NCI-H82 (cell line): ENCODE measurements around the gene SLC4A11.
A peak's percentile ranks its signal among the peaks of the same experiment; 100 is the strongest.
"Not testable (repeated sequence)": the region's sequence is repeated elsewhere in the genome, so short reads cannot be mapped to it uniquely, and the experiment has no call there.

ENCODE experiments used
- DNase-seq: peaks from one replicate; lab custom pipeline; 2025; lab: John Stamatoyannopoulos, UW

Gene SLC4A11

GRCh38 chr20:3203315-3204123 is 35.5 kb downstream of the SLC4A11 start:
- DNase-seq: peak; percentile 69

- no peak for DNase-seq
Observed at GRCh38 chr20:3202965-3203314, 36.0 kb downstream of the SLC4A11 start.

- no peak for DNase-seq
Observed at GRCh38 chr20:3199976-3200755, 38.8 kb downstream of the SLC4A11 start.

GRCh38 chr20:3199206-3199605 is 39.8 kb downstream of the SLC4A11 start:
- DNase-seq: no peak

DNA sequence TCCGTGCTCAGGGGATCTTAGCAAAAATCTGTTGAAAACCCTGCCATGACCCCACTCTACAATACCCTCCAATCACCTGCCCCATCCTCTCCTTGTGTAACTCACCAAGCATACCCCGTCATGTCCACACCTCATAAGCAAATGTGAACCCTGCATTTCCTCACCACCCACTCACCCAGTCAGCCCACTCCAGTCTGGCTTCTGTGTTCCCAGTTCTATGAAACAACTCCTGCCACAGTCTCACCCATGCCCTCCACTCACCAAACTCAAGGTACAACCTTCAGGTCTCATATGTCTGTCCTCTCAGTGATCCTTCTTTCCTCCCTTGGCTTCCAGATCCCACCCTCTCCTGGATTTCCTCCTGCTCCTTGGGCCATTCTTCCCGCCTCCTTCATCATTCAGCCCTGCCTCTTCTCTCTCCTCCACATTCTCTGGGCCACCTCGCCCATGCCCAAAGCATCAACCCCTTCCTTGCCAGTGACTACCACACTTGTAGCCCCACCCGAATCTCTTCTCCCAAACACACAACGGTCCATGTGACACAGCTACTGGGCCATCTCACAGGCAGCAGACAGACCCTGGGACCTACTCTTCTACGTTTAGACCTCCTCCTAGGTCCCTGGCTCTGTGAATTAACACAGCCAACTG is 43.3 kb downstream of the SLC4A11 start:
- no peak for DNase-seq

- no peak for DNase-seq
Observed at GRCh38 chr20:3194617-3195280, 44.2 kb downstream of the SLC4A11 start.

- no peak for DNase-seq
Observed at GRCh38 chr20:3193806-3194616, 45.0 kb downstream of the SLC4A11 start.

DNA sequence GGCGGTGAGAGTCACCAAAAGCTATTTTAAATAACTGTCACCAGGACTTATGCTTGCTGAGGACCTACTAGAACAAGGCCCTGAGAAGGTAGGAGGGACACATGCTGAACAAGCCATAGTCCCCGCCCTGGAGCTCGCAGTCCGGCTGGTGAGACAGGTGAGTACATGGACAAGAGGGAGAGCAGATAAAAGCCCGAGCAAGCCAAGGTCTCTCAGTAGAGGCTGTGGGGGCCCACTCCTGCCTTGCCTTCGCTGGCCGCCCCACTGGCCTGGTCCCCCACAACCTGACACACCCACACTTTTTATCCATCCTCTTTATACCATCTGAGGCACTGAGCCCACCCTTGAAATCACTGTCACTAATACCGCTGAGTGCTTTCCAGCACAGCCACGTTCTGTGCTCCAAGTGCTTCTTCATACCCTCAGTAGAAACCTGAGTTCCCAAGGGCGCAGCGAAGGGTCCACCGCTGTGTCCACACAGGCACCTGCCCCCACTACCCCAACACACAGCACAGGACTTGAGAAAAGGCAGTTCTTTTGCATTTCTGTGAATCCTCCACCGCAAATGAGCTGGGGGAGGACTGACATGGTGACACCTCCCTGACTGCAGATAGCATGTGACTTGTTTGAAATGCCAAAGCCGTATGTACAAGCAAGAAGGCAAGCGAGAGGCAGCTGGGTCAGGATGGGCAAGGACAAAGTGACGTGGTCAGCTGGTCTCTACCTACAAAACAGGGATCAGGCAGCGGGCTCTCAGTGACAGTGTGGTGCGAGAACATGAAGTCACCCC is 46.6 kb downstream of the SLC4A11 start:
- no peak for DNase-seq

DNA sequence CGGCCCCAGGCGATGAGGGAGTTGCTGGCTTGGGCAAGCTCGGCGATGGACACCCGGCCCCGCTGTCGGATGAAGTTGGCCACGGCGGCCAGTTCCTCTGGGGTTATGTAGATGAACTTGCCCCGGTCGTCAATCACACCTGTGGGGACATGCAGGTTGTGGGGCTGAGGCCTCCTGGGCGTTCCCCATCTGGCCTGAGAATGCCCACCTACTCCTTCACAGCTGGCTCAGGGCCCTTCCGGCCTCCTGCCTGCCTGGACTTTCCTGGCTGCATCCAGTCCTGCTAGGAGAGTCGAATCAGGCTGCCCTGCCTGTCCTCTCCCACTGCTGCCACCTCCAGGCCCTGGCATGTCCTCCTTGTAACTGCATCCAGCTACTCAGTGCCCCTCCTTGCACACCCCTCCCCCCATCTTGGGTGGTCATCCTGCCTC is 48.3 kb downstream of the SLC4A11 start:
- DNase-seq: no peak

- no peak for DNase-seq
Observed at GRCh38 chr20:3189561-3190131, 49.3 kb downstream of the SLC4A11 start.

GRCh38 chr20:3188823-3189413 is 50.1 kb downstream of the SLC4A11 start:
- DNase-seq: no peak

GRCh38 chr20:3187861-3188260 is 51.1 kb downstream of the SLC4A11 start:
- DNase-seq: not testable (repeated sequence)

DNA sequence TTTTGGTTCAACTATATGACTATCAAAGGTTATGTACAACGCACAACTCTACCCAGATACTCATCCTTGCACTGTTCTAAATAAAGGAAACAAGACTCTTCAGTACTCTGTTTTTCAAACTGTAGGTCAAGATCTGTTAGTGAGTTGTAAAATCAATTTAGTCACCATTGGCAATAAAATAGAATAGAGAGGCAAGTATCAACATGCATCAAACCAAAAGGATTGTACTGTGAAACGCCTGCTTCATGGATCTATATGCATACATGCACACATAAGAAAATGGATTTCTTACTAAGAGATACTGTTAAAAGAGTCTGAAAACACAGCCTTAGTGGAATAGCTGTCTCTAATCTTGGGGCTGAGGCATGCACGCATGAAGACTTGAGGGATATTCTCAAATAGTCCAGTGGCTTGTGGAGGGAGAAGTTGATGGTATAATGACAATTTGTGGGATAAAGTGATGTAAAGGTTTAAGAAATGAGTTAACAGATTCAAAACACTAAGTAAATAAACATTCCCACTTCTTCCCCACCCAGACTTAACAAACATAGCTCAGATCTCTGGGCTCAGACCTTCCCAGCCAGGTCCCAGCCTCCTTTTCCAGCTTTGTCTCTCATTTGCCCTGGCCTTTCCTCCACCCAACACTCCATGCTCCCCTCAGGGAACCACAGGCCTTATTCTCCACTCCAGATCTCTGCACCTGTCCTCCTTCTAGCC is 54.9 kb downstream of the SLC4A11 start:
- no peak for DNase-seq

DNA sequence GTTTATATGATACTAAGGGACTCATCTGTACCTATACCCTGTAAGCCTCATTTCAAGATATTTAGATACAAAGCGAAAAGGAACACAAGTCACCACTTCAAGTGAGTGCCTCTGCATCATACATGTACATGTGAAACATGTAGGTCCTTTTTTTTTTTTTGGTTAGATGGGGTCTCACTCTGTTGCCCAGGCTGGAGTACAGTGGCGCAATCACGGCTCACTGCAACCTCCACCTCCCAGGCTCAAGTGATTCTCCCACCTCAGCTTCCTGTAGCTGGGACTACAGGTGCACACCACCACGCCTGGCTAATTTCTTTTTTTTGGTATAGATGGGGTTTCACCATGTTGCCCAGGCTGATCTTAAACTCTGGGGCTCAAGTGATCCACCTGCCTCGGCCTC is 56.6 kb downstream of the SLC4A11 start:
- not testable (repeated sequence) for DNase-seq

- DNase-seq: no peak
Observed at GRCh38 chr20:3181270-3181669, 57.7 kb downstream of the SLC4A11 start.

DNA sequence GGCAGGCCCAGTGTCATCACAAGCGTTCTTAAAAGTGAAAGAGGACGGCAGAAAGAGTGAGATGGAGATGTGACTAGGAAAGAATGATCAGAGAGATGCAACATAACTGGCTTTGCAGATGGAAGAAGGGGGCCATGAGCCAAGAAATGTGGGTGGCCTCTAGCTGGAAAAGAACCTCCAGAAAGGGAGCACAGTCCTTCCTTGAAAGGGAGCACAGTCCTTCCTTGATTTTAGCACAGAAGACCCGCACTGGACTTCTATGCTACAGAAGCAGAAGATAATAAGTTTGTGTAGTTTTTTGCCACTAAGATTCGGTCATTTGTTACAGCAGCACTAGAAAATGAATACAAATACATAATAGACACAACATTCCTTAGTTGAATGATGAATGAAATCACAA is 58.7 kb downstream of the SLC4A11 start:
- peak; percentile 62 for DNase-seq

- DNase-seq: no peak
Observed at GRCh38 chr20:3177746-3178485, 61.1 kb downstream of the SLC4A11 start.
